HL-60/S4 (cell line): ENCODE data around the gene KANK3.
"Not testable (repeated sequence)": the region's sequence is repeated elsewhere in the genome, so short reads cannot be mapped to it uniquely, and the experiment has no call there.

ENCODE experiments used
- in situ Hi-C: fragments of 300-500 bp; cut with MboI; formaldehyde crosslinking; loops from 2 replicates; pipeline ENCODE4 v1.14.3; 2022; ENCODE audit warnings: low sequenced_read_pairs

KANK3 gene

DNA sequence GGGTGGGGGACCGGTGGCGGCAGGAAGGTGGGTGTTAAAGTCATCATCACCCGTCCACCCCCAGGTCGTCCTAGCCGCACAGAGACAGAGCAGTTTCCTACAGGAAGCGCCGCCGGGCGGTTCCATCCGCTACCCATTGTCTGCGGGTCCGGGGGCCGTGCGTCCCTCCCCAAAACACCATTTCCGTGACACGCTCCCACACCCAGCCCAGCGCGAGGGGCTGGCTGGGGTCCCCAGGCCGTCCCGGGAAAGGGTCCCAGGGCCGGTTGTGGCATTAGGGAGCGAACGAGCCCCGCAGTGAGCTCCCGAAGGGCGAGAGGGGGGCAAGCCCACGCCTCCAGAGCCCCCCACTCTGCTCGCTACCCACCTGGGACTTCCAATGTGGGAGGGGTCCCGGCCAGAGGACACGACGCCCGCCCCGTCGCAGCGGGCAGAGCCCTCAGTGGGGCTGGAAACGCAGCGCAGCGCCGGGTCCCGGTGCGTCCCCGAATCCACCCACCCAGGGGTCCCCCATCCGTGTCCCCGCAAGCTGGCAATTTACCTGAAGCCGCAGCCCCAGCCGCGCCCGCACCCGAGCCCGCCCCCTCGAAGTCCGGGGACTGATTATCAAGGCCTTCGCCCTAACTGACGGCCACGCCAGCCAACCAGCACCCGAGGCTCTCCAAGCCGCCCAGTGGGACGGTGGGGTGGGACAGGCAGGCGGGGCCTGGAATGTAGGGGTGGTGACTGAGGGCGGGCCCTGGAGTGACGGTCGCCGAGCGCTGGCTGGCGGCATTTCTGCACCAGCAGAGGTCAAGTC is at the start of gene KANK3:
KANK3 (minus strand) TSS at position 579 of the 799 bp plus-strand sequence. CDS start 5,434 bp downstream, outside the sequence.
- in situ Hi-C loops = no loop called here

GRCh38 chr19:8392017-8392591 is 49.0 kb upstream of the KANK3 start:
- in situ Hi-C loops = no loop called here

DNA sequence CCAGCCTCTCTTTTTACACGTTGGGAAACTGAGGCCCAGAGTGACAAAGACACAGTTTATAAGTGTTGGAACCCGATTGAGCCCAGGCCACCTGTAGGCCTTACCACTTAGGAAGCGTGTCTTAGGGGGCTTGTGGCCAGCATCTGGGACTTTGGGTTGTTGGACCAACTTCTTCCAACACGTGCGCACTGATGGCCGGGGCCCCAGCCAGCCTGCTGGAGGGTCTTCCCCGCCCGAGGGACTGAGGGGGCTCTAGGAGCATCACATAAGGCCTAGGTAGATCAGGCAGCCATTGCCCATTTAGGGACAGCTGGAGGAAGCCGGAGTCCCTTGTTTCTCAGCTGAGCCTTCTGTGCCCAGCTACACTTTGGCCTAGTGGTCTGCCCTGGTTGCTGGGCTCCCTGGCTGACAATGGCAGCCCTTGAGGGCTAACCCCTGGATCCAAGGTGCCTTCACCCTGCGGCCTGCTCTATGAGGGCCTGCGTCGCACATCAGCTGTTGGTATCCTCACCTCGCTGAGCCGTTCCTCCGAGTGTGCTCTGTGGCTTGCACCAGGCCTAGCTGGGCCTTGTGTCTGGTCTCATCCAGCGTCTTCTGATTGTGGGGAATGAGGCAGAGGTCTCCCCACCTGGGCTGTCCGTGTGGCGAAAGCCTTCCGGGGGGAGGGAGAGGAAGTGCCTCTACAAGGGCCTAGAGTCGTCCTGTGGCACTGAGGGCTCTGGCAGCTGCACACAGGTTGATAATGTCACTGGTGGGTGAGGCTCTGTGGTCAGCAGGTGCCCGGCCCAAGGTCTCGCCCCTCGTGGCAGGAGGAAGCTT is 48.3 kb upstream of the KANK3 start:
- in situ Hi-C loops = no loop called here

DNA sequence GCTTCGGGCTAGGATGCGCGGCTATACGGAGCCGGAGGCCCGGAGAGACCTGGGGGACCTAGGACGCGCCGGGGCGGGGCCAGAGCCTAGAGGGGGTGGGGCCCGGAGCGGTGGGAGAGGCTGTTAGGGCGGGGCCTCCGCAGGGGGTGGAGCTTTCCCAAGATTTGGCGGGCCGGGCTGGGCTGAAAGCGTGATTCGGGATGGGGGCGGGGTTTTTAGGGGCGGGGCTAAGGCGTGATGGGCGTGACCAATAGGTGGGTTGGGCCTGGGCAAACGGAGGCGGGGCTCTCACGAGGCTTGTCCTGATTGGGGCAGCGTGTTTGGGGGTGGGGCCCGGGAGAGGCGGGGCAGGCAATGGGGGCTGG is 47.5 kb upstream of the KANK3 start:
- in situ Hi-C loops = no loop called here

DNA sequence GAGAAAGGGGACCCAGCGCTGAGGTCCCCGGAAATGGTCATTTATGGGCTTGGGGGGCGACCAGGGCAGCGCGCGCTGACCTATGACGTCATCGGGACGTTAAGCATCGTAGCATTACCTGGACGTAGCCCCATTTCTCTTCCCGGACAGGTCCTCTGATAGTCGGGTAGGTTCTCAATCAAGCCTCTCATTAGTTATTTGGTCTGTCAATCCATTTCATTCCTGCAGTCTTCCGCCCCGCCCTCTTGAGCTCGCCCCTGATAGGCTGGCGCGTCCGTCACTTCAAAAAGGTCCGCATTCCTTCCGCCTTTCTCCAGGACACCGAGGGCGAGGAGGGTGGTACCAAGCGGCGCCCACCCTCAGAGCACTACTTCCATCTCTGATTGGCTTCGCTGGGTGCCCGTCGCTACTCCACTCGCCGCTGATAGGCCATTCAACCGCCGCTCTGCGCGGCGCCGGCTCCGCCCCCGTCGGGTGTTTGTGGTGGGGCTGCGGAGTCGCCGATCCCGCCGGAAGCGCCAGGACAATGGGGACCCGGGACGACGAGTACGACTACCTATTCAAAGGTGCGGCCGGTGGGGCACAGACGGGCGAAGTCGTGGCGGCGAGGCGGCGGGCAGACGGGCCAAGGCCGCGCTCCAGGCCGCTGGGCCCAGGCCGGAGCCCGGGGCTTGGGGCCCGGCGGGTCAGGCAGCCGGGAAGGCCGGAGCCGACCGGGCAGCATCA is 47.0 kb upstream of the KANK3 start, which contains the start of gene RAB11B:
RAB11B (plus strand) TSS at position 470 of the 726 bp plus-strand sequence; CDS start at position 527, 57 bp downstream.
- in situ Hi-C loops = no loop called here

DNA sequence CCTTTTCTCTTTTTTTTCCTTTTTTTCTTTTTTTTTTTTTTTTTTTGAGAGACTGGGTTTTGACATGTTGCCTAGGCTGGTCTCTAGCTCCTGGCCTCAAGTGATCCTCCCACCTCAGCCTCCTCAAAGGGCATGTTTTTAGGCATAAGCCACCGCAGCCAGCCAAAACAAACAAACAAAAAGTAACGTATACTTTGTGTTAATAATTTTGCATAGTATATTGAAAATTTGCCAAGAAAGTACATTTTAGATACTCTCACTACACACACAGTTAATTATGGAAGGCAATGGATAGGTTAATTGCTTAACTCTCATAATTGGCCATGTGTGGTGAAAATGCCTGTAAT is 45.5 kb upstream of the KANK3 start:
- in situ Hi-C loops = no loop called here

- in situ Hi-C loops = no loop called here
Measured at GRCh38 chr19:8387688-8388611, 44.9 kb upstream of the KANK3 start.

GRCh38 chr19:8386990-8387389 is 43.9 kb upstream of the KANK3 start:
- in situ Hi-C loops = no loop called here

DNA sequence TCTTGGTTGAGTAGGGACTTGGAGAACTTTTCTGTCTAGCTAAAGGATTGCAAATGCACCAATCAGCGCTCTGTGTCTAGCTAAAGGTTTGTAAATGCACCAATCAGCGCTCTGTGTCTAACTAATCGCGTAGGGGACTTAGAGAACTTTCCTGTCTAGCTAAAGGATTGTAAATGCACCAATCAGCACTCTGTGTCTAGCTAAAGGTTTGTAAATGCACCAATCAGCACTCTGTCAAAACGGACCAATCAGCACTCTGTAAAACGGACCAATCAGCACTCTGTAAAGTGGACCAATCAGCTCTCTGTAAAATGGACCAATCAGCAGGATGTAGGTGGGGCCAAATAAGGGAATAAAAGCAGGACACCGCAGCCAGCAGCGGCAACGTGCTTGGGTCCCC is 43.4 kb upstream of the KANK3 start:
- in situ Hi-C loops = not testable (repeated sequence)

GRCh38 chr19:8385566-8385965 is 42.5 kb upstream of the KANK3 start:
- in situ Hi-C loops = not testable (repeated sequence)

DNA sequence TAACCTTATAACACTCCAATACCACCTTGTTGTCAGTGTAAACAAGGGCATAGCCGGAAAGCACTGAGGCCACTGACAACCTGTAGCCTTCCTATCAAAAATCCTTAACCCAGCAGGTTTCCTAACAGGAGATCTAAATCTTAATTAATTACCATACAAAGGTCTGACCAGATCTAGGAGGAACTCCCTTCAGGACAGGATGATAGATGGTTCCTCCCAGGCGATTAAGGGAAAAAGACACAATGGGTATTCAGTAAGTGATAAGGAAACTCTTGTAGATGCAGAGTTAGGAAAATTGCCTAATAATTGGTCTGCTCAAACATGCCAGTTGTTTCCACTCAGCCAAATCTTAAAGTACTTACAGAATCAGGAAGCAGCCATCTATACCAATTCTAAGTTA is 42.0 kb upstream of the KANK3 start:
- in situ Hi-C loops = not testable (repeated sequence)

DNA sequence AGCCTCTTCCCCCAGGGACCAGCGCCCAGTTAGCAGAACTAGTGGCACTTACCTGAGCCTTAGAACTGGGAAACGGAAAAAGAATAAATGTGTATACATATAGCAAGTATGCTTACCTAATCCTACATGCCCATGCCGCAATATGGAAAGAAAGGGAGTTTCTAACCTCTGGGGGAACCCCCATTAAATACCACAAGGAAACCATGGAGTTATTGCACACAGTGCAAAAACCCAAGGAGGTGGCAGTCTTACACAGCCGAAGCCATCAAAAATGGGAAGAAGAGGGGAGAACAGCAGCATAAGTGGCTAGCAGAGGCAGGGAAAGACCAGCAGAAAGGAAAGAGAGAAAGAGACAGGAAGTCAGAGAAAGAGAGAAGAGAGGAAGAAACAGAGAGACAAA is 41.5 kb upstream of the KANK3 start:
- in situ Hi-C loops = not testable (repeated sequence)

GRCh38 chr19:8379156-8379891 is 36.3 kb upstream of the KANK3 start:
- in situ Hi-C loops = not testable (repeated sequence)

GRCh38 chr19:8377598-8377997 is 34.5 kb upstream of the KANK3 start:
- in situ Hi-C loops = no loop called here

GRCh38 chr19:8376373-8376974 is 33.4 kb upstream of the KANK3 start:
- in situ Hi-C loops = not testable (repeated sequence)

- in situ Hi-C loops = not testable (repeated sequence)
Measured at GRCh38 chr19:8375766-8376165, 32.7 kb upstream of the KANK3 start.

DNA sequence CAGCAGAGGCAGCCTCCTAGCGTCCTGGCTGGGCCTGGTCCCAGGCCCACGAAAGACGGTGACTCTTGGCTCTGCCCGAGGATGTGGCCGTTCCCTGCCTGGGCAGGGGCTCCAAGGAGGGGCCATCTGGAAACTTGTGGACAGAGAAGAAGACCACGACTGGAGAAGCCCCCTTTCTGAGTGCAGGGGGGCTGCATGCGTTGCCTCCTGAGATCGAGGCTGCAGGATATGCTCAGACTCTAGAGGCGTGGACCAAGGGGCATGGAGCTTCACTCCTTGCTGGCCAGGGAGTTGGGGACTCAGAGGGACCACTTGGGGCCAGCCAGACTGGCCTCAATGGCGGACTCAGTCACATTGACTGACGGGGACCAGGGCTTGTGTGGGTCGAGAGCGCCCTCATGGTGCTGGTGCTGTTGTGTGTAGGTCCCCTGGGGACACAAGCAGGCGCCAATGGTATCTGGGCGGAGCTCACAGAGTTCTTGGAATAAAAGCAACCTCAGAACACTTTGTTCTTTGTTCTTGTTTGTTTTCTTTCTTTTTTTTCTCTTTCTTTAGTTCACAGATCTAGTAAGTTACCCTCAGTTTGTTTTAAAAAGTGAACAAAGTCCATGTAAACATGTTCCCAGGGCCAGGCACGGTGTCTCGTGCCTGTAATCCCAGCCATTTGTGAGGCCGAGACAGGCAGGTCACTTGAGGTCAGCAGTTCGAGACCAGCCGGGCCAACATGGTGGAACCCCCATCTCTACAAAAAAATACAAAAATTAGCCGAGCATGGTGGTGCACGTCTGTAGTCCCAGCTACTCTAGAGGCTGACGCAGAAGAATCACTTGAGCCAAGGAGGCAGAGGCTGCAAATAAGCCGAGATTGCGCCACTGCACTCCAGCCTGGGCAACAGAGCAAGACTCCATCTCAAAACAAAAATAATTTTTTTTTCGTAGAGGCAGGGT is 31.1 kb upstream of the KANK3 start:
- in situ Hi-C loops = loop anchor here (25.0 kb wide), 1 partner anchor 213 kb away; the partner anchor contains the start of gene MYO1F
